ENCODE measurements around the gene PKMYT1. TPM values are rescaled to one million over a fixed set of nuclear protein-coding genes. Genes with fewer than 3 reads are reported as not detected.

PKMYT1 gene
- total RNA-seq, 1 experiment from 2014 or later: 105 TPM

DNA sequence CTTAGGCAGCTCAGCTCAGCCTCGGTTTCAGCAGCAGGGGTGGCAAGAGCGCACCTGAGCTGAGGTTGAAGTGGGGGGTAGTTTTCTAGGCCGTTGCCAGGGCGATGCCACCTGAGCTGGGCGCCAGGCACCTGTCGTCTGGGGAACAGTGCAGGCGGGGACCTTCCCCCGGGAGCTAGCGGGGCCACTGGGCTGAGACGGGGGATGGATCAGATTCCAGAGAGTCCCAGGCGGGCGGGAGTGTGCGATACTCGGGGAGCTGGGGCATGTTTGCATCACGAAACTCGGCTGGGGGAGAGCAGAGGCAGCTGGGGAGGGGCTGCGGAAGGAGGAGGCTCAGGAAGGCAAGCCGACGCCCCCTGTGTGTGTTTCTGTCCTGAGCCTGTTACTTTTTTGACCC, 32.0 kb upstream of the PKMYT1 start:
- peak overlapping the region; percentile 37; the same call in 1 of the 2 replicates for H3K4me3 ChIP-seq
- no peak overlapping the region for H2AFZ ChIP-seq
- H3K4me2 ChIP-seq: peak overlapping the region; percentile 71
- BruUV-seq (replicated peaks): TSS peak; percentile 16
- no peaks in the 10 kb centered on the region for H3K36me3 ChIP-seq (ENCODE audit: low read depth)
- H3K9me2 ChIP-seq (ENCODE audit: insufficient read depth): no peaks in the 10 kb centered on the region
- peak in 1 of 2 experiments; percentile 71 for DNase-seq
- peaks cover 78% of the 10 kb centered on the region for H3K4me1 ChIP-seq (replicated peaks; ENCODE audit: insufficient read depth)
- ChIA-PET CTCF (interaction anchor here (0.7 to 1.3 kb wide), 4 partner anchors 8 to 1241 kb away, joined by 3 to 5 read pairs (median 4); partner anchors contain the start of gene FLYWCH2), POLR2A (ENCODE audit: unreplicated experiment) (interaction anchor here (0.8 to 1.8 kb wide), 3 partner anchors 9 to 21 kb away, joined by 7 to 29 read pairs (median 25); partner anchors contain the start of genes HCFC1R1, THOC6 and TNFRSF12A)
- H3K27ac ChIP-seq: peak overlapping the region; percentile 86
- peaks cover 7% of the 10 kb centered on the region; the same call in 1 of the 2 replicates for H3K79me2 ChIP-seq (ENCODE audit: low read depth)
- intact Hi-C loops (cut with micrococcal nuclease; ENCODE audit: unreplicated experiment): no loop called here
- H3K27me3 ChIP-seq (ENCODE audit: insufficient read depth, low read depth): no peaks in the 10 kb centered on the region
- TF ChIP-seq EZH2 (IDR thresholded peaks at IDR 0.05; ENCODE audit: low read depth): no peak
- TF ChIP-seq, protein P1, sequence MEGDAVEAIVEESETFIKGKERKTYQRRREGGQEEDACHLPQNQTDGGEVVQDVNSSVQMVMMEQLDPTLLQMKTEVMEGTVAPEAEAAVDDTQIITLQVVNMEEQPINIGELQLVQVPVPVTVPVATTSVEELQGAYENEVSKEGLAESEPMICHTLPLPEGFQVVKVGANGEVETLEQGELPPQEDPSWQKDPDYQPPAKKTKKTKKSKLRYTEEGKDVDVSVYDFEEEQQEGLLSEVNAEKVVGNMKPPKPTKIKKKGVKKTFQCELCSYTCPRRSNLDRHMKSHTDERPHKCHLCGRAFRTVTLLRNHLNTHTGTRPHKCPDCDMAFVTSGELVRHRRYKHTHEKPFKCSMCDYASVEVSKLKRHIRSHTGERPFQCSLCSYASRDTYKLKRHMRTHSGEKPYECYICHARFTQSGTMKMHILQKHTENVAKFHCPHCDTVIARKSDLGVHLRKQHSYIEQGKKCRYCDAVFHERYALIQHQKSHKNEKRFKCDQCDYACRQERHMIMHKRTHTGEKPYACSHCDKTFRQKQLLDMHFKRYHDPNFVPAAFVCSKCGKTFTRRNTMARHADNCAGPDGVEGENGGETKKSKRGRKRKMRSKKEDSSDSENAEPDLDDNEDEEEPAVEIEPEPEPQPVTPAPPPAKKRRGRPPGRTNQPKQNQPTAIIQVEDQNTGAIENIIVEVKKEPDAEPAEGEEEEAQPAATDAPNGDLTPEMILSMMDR (conservative IDR thresholded peaks at IDR 0.05): no peak
- no peaks in the 10 kb centered on the region for H4K20me1 ChIP-seq (ENCODE audit: insufficient read depth)
- H3F3A ChIP-seq (ENCODE audit: insufficient read depth, low read depth): peaks cover 75% of the 10 kb centered on the region
- no peaks in the 10 kb centered on the region for H3K9me3 ChIP-seq (ENCODE audit: insufficient read depth, low read depth)

DNA sequence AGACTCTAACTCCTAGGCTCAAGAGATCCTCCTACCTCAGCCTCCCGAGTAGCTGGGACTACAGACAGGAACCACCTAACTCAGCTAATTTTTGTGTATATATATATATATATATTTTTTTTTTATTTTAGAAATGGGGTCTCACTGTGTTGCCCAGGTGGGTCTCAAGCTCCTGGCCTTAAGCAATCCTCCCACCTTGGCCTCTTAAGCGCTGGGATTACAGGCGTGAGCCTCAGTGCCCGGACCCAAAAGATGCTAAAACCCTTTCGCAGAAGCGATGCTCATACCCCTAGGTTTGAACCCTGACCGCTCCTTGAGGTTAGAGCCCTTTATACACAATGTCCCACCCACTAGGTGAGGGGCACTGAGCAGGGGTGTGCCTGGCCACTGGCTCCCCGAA, 30.3 kb upstream of the PKMYT1 start:
- DNase-seq: no peak
- Histone ChIP-seq H3F3A (ENCODE audit: insufficient read depth, low read depth) (peaks cover 73% of the 10 kb centered on the region), H4K20me1 (ENCODE audit: insufficient read depth) (no peaks in the 10 kb centered on the region), H3K9me2 (ENCODE audit: insufficient read depth) (no peaks in the 10 kb centered on the region), H3K4me2 (peak overlapping the region; percentile 72), H3K27ac (peak overlapping the region; percentile 67), H3K27me3 (ENCODE audit: insufficient read depth, low read depth) (no peaks in the 10 kb centered on the region), H2AFZ (no peak overlapping the region), H3K79me2 (ENCODE audit: low read depth) (peaks cover 19% of the 10 kb centered on the region), H3K4me3 (0 out of 2 replicates have a peak overlapping the region, but pooled peaks have one; percentile 18), H3K36me3 (ENCODE audit: low read depth) (no peaks in the 10 kb centered on the region), H3K4me1 (replicated peaks; ENCODE audit: insufficient read depth) (peaks cover 95% of the 10 kb centered on the region), H3K9me3 (ENCODE audit: insufficient read depth, low read depth) (no peaks in the 10 kb centered on the region)
- BruUV-seq (replicated peaks): no TSS peak
- TF ChIP-seq, protein P1 (conservative IDR thresholded peaks at IDR 0.05): no peak
- no peak for TF ChIP-seq EZH2 (IDR thresholded peaks at IDR 0.05; ENCODE audit: low read depth)
- CTCF ChIA-PET: interaction anchor here (0.8 to 1.9 kb wide), 3 partner anchors 18 to 21 kb away, joined by 5 read pairs; no protein-coding TSS in a partner anchor
- POLR2A ChIA-PET (ENCODE audit: unreplicated experiment): interaction anchor here (0.5 to 2.0 kb wide), 5 partner anchors 10 to 1377 kb away, joined by 3 to 34 read pairs (median 5); partner anchors contain the start of gene TNFRSF12A
- intact Hi-C loops (cut with micrococcal nuclease; ENCODE audit: unreplicated experiment): loop anchor here (1.0 kb wide), 1 partner anchor 10 kb away; the partner anchor contains the start of gene TNFRSF12A

DNA sequence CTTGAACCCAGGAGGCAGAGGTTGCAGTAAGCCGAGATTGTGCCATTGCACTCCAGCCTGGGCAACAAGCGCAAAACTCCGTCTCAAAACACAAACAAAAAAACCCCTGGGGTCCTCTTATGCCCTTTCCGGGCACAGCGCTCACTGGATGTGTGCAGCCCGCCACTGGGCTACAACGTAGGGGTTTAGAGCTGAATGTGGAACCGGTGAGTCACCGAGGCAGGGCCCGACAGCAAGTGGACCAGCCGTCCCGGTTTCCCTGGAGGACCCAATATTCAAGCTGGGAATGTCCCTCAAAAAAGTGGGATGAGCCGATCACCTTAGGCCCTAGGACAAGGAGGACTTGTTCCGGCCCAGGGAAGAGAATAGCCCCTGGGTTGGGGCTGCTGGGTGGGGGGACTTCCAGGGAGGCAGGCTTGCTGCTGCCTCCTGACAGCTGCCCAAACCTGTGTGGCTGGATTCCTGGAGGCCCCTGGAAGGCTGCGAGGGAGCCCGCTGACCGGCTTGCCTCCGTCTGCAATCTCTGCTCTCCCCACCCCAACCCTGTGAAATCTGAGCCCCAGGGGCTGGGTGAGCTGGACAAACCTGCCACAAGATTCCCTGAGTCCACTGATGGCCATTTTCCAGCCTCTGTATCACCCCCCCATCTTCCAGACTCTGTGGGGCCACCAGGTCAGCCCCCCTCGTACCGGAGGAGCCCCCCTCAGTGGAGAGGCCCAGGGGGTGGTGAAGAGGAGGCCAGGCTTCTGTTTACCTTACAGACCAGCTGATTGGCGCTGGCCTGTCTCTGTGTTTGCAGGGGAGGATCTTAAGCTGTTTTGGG, 29.5 kb upstream of the PKMYT1 start:
- peak overlapping the region; percentile 22; the same call in 1 of the 2 replicates for H3K4me3 ChIP-seq
- H3K79me2 ChIP-seq (ENCODE audit: low read depth): peaks cover 19% of the 10 kb centered on the region
- no TSS peak for BruUV-seq (replicated peaks)
- H3K4me2 ChIP-seq: peak overlapping the region; percentile 72
- TF ChIP-seq, protein P1 (conservative IDR thresholded peaks at IDR 0.05): no peak
- no peak for TF ChIP-seq EZH2 (IDR thresholded peaks at IDR 0.05; ENCODE audit: low read depth)
- no peaks in the 10 kb centered on the region for H4K20me1 ChIP-seq (ENCODE audit: insufficient read depth)
- H3F3A ChIP-seq (ENCODE audit: insufficient read depth, low read depth): peaks cover 76% of the 10 kb centered on the region
- no peaks in the 10 kb centered on the region for H3K36me3 ChIP-seq (ENCODE audit: low read depth)
- ChIA-PET POLR2A (ENCODE audit: unreplicated experiment) (interaction anchor here (0.5 to 2.0 kb wide), 6 partner anchors 11 to 1378 kb away, joined by 4 to 34 read pairs (median 5); partner anchors contain the start of genes RPS2 and TNFRSF12A), CTCF (interaction anchor here (0.5 to 1.9 kb wide), 5 partner anchors 12 to 46 kb away, joined by 3 to 5 read pairs (median 5); partner anchors contain the start of gene KREMEN2)
- H3K27me3 ChIP-seq (ENCODE audit: insufficient read depth, low read depth): no peaks in the 10 kb centered on the region
- intact Hi-C loops (cut with micrococcal nuclease; ENCODE audit: unreplicated experiment): loop anchor here (1.0 kb wide), 1 partner anchor 11 kb away; the partner anchor contains the start of gene TNFRSF12A
- H3K9me2 ChIP-seq (ENCODE audit: insufficient read depth): no peaks in the 10 kb centered on the region
- no peaks in the 10 kb centered on the region for H3K9me3 ChIP-seq (ENCODE audit: insufficient read depth, low read depth)
- no peak overlapping the region for H2AFZ ChIP-seq
- H3K4me1 ChIP-seq (replicated peaks; ENCODE audit: insufficient read depth): peaks cover 90% of the 10 kb centered on the region
- peak; percentile 94 to 98 for DNase-seq
- peak overlapping the region; percentile 67 for H3K27ac ChIP-seq
